Gastrocnemius medialis (tissue), 4 donors: ENCODE results near the gene MYLIP. TPM values are rescaled to one million over a fixed set of nuclear protein-coding genes. Genes with fewer than 3 reads are reported as not detected.

Experiments
- ATAC-seq, 2 donors: fragments of 150-250 bp; one replicate each; pipeline ENCODE4 v1.9.1; 2016
- DNase-seq, 2 donors: peaks; one replicate each; pipeline ENCODE4 v3.0.0-alpha.2; 2019
- H3K27ac ChIP-seq, 4 donors: fragments of 200-600 bp; sonication (generic); 1 replicate in 1 of 4; 2 replicates in 3 of 4; pipeline ENCODE4 v1.5.1; 2016 to 2018; ENCODE audit warnings: mild to moderate bottlenecking in 2 of 4, moderate library complexity in 1 of 4
- H3K27me3 ChIP-seq, 3 donors: fragments of 200-600 bp; sonication (generic) in 2 of 3; 1 replicate in 1 of 3; 2 replicates in 2 of 3; pipeline versions ENCODE4 v1.5.1 to v1.6.0; 2016 to 2019; ENCODE audit warnings: mild to moderate bottlenecking in 1 of 3, moderate library complexity in 1 of 3
- H3K36me3 ChIP-seq, 2 donors: fragments of 200-600 bp; sonication (generic) in 1 of 2; one replicate each; pipeline ENCODE4 v1.5.1; 2017 to 2018
- H3K4me1 ChIP-seq, 2 donors: fragments of 200-600 bp; sonication (generic) in 1 of 2; one replicate each; pipeline ENCODE4 v1.5.1; 2016 to 2017; ENCODE audit warnings: mild to moderate bottlenecking in 2 of 2
- H3K4me3 ChIP-seq, 4 donors: fragments of 200-600 bp; sonication (generic) in 3 of 4; 1 replicate in 1 of 4; 2 replicates in 3 of 4; pipeline ENCODE4 v1.5.1; 2016 to 2019; ENCODE audit warnings: mild to moderate bottlenecking in 2 of 4
- H3K9me3 ChIP-seq, 3 donors: fragments of 200-600 bp; sonication (generic) in 2 of 3; 1 replicate in 1 of 3; 2 replicates in 2 of 3; pipeline ENCODE4 v1.5.1; 2016 to 2019
- CTCF ChIP-seq, 5 experiments: fragments of 450-650 bp in 3 of 5; fragments of 200-600 bp in 2 of 5; sonication (generic) in 2 of 5; IDR thresholded peaks in 4 of 5; conservative IDR thresholded peaks in 1 of 5; 1 replicate in 4 of 5; 2 replicates in 1 of 5; pipeline ENCODE4 v1.5.1; 2016 to 2019; ENCODE audit warnings: antibody characterized with exemption in 5 of 5, mild to moderate bottlenecking in 3 of 5, moderate library complexity in 3 of 5
- POLR2A ChIP-seq, 2 donors: fragments of 450-650 bp; IDR thresholded peaks; one replicate each; pipeline ENCODE4 v1.6.1; 2017; ENCODE audit warnings: antibody characterized with exemption in 2 of 2, mild to moderate bottlenecking in 2 of 2, moderate library complexity in 2 of 2
- in situ Hi-C, 4 donors: fragments of 200-750 bp; cut with MboI; loops; one replicate each; pipeline versions ENCODE4 v1.15.0 to v1.8.0; 2017; ENCODE audit warnings: low sequenced_read_pairs in 4 of 4
- intact Hi-C: fragments of 100-400 bp; cut with DNase I; formaldehyde crosslinking; loops from one replicate; pipeline ENCODE4 v1.15.1; 2023; ENCODE audit warnings: low total_unique reads
- total RNA-seq, 4 donors: library from RNA; depleted of rRNA; stranded (reverse); fragments of >200 nt; gene quantifications; one replicate each; pipeline versions ENCODE4 v1.1.0 to v1.2.3, GENCODE V29; 2016

Gene MYLIP
- total RNA-seq, 4 donors from 2014 or later, result 8.9 to 28.6 (median 18.3) TPM

GRCh38 chr6:16122197-16122596 is 6.7 kb upstream of the MYLIP start:
- in situ Hi-C loops (no loop called here), intact Hi-C loops (no loop called here)

GRCh38 chr6:16124198-16125180 is 4.4 kb upstream of the MYLIP start:
- no peaks in the 10 kb centered on the region for H3K36me3 ChIP-seq
- H3K4me3 ChIP-seq, result no peak overlapping the region
- ATAC-seq (peak in 1 of 2 donors; percentile 26), DNase-seq (no peak)
- in situ Hi-C loops, result no loop called here
- no peaks in the 10 kb centered on the region for H3K9me3 ChIP-seq
- H3K27ac ChIP-seq, result peak overlapping the region; percentile 63 to 100 (median 74)
- peaks cover 11 to 12% of the 10 kb centered on the region in 2 donors for H3K4me1 ChIP-seq
- no peaks in the 10 kb centered on the region for H3K27me3 ChIP-seq
- intact Hi-C loops, result loop anchor here (5.0 kb wide), 2 partner anchors 332 to 412 kb away; no protein-coding TSS in a partner anchor
- TF ChIP-seq CTCF (IDR thresholded peaks at IDR 0.05 in 4 of 5, conservative IDR thresholded peaks at IDR 0.05 in 1 of 5), result no peak

More at GRCh38 chr6:16122197-16122596, 6.7 kb upstream of the MYLIP start:
- ATAC-seq, result no peak
- Histone ChIP-seq H3K36me3 (no peaks in the 10 kb centered on the region), H3K9me3 (no peaks in the 10 kb centered on the region), H3K27me3 (no peaks in the 10 kb centered on the region), H3K27ac (no peak overlapping the region), H3K4me1 (peaks cover 11 to 12% of the 10 kb centered on the region in 2 donors), H3K4me3 (no peak overlapping the region)
- TF ChIP-seq POLR2A (IDR thresholded peaks at IDR 0.05) (no peak), CTCF (IDR thresholded peaks at IDR 0.05 in 4 of 5, conservative IDR thresholded peaks at IDR 0.05 in 1 of 5) (no peak)
- DNase-seq, result no peak

- H3K9me3 ChIP-seq, result no peaks in the 10 kb centered on the region
- no peak for ATAC-seq
Measured at GRCh38 chr6:16126056-16126455, 2.8 kb upstream of the MYLIP start.

GRCh38 chr6:16126861-16127260 is 2.0 kb upstream of the MYLIP start:
- intact Hi-C loops (loop anchor here (5.0 kb wide), 2 partner anchors 335 to 415 kb away; no protein-coding TSS in a partner anchor), in situ Hi-C loops (no loop called here)
- Histone ChIP-seq H3K36me3 (no peaks in the 10 kb centered on the region), H3K27ac (peak overlapping the region; percentile 98 to 100 (median 99)), H3K4me1 (peaks cover 20 to 23% of the 10 kb centered on the region in 2 donors), H3K27me3 (no peaks in the 10 kb centered on the region), H3K9me3 (no peaks in the 10 kb centered on the region), H3K4me3 (no peak overlapping the region)
- DNase-seq, result no peak
- no peak for TF ChIP-seq CTCF (IDR thresholded peaks at IDR 0.05 in 4 of 5, conservative IDR thresholded peaks at IDR 0.05 in 1 of 5)
- no peak for TF ChIP-seq POLR2A (IDR thresholded peaks at IDR 0.05)
- ATAC-seq, result no peak

More at GRCh38 chr6:16126056-16126455, 2.8 kb upstream of the MYLIP start:
- no peaks in the 10 kb centered on the region for H3K36me3 ChIP-seq
- in situ Hi-C loops (no loop called here), intact Hi-C loops (loop anchor here (5.0 kb wide), 2 partner anchors 334 to 414 kb away; no protein-coding TSS in a partner anchor)
- TF ChIP-seq POLR2A (IDR thresholded peaks at IDR 0.05), result no peak
- no peak overlapping the region for H3K4me3 ChIP-seq
- DNase-seq, result no peak
- peak overlapping the region; percentile 71 to 100 (median 88) for H3K27ac ChIP-seq
- peaks cover 12 to 16% of the 10 kb centered on the region in 2 donors for H3K4me1 ChIP-seq
- H3K27me3 ChIP-seq, result no peaks in the 10 kb centered on the region

- no peaks in the 10 kb centered on the region for H3K36me3 ChIP-seq
- in situ Hi-C loops (no loop called here), intact Hi-C loops (loop anchor here (5.0 kb wide), 2 partner anchors 335 to 415 kb away; no protein-coding TSS in a partner anchor)
- H3K4me1 ChIP-seq, result peaks cover 26 to 28% of the 10 kb centered on the region in 2 donors
- H3K27me3 ChIP-seq, result no peaks in the 10 kb centered on the region
- no peaks in the 10 kb centered on the region for H3K9me3 ChIP-seq
- H3K4me3 ChIP-seq, result no peak overlapping the region
- ATAC-seq (no peak), DNase-seq (no peak)
- no peak for TF ChIP-seq CTCF (IDR thresholded peaks at IDR 0.05 in 4 of 5, conservative IDR thresholded peaks at IDR 0.05 in 1 of 5)
- no peak for TF ChIP-seq POLR2A (IDR thresholded peaks at IDR 0.05)
- H3K27ac ChIP-seq, result peak overlapping the region; percentile 98 to 100 (median 99)
Measured at GRCh38 chr6:16127471-16127870, 1.4 kb upstream of the MYLIP start.
